Spleen (tissue), 11 donors: ENCODE measurements around the gene MYT1. TPM values are rescaled to one million over a fixed set of nuclear protein-coding genes. Genes with fewer than 3 reads are reported as not detected.

Experiments
- DNase-seq: peaks from one replicate; pipeline ENCODE4 v3.0.0-alpha.2; 2020
- H3K27ac ChIP-seq, 8 donors: fragments of 200-600 bp; sonication (generic) in 7 of 8; 1 replicate in 4 of 8; 2 replicates in 4 of 8; pipeline versions ENCODE4 v1.5.0 to v1.8.0; 2016 to 2021; ENCODE audit warnings: inconsistent platforms in 4 of 8, mild to moderate bottlenecking in 4 of 8, moderate library complexity in 1 of 8
- H3K27me3 ChIP-seq, 7 donors: fragments of 200-600 bp; sonication (generic) in 6 of 7; replicated peaks in 1 of 7; 1 replicate in 4 of 7; 2 replicates in 3 of 7; pipeline versions ENCODE4 v1.5.0 to v1.8.0; 2016 to 2021; ENCODE audit warnings: inconsistent platforms in 3 of 7, mild to moderate bottlenecking in 1 of 7
- H3K36me3 ChIP-seq, 6 donors: fragments of 200-600 bp; sonication (generic) in 5 of 6; 1 replicate in 4 of 6; 2 replicates in 2 of 6; pipeline versions ENCODE4 v1.5.0 to v1.8.0; 2016 to 2021; ENCODE audit warnings: inconsistent platforms in 2 of 6
- H3K4me1 ChIP-seq, 6 donors: fragments of 200-600 bp; sonication (generic) in 5 of 6; 1 replicate in 3 of 6; 2 replicates in 3 of 6; pipeline versions ENCODE4 v1.5.0 to v1.8.0; 2016 to 2021; ENCODE audit warnings: inconsistent platforms in 3 of 6
- H3K4me3 ChIP-seq, 8 donors: fragments of 200-600 bp; sonication (generic) in 7 of 8; 1 replicate in 4 of 8; 2 replicates in 4 of 8; pipeline versions ENCODE4 v1.5.0 to v1.8.0; 2016 to 2021; ENCODE audit warnings: inconsistent platforms in 4 of 8, mild to moderate bottlenecking in 4 of 8, moderate library complexity in 2 of 8
- H3K9me3 ChIP-seq, 8 donors: fragments of 200-600 bp; sonication (generic) in 7 of 8; 1 replicate in 4 of 8; 2 replicates in 4 of 8; pipeline versions ENCODE4 v1.5.0 to v1.8.0; 2016 to 2021; ENCODE audit warnings: inconsistent platforms in 4 of 8
- POLR2A ChIP-seq, 3 donors: fragments of 450-650 bp; IDR thresholded peaks; one replicate each; pipeline ENCODE4 v1.5.1; 2017; ENCODE audit warnings: antibody characterized with exemption in 3 of 3, mild to moderate bottlenecking in 1 of 3
- POLR2AphosphoS5 ChIP-seq, 3 donors: sonication (generic); formaldehyde crosslinking; IDR thresholded peaks; one replicate each; pipeline ENCODE4 v1.5.1; 2017; ENCODE audit warnings: antibody characterized with exemption in 3 of 3
- WGBS, 5 donors: extraction: QIAGEN DNeasy Blood & Tissue Kit in 3 of 5; methylation state at CpG; one replicate each; pipeline versions ENCODE4 v1.1.5 to v1.1.7; 2013 to 2018; 5-methylcytosine and 5-hydroxymethylcytosine counted together
- intact Hi-C: fragments of 100-400 bp; cut with DNase I; formaldehyde crosslinking; loops from one replicate; pipeline ENCODE4 v1.15.0; 2023; ENCODE audit warnings: low total_unique reads
- polyA plus RNA-seq, 3 donors: library from polyadenylated mRNA; stranded (reverse); fragments of 200-250 nt; gene quantifications; one replicate each; pipeline ENCODE4 v1.2.1, GENCODE V29; 2013
- total RNA-seq, 7 donors: library from RNA; depleted of rRNA in 3 of 7; stranded (reverse); fragments of >200 nt in 3 of 7; fragmentation: NEBNext Ultra II Directional in 4 of 7; extraction: Animal tissue kit (Norgen Biotek cat#: 25700) in 4 of 7; gene quantifications; one replicate each; pipeline versions ENCODE4 v1.1.0 to v1.2.1, GENCODE V29; 2016 to 2021
- TF ChIP-seq, protein P1 (sequence below), 11 experiments: fragments of 200-600 bp in 7 of 11; fragments of 450-650 bp in 4 of 11; sonication (generic) in 4 of 11; IDR thresholded peaks in 8 of 11; conservative IDR thresholded peaks in 3 of 11; 1 replicate in 7 of 11; 2 replicates in 4 of 11; pipeline versions ENCODE4 v1.4.0 to v1.8.0; 2016 to 2021; ENCODE audit warnings: antibody characterized with exemption in 11 of 11, inconsistent platforms in 4 of 11, mild to moderate bottlenecking in 1 of 11
- donor health status: healthy with polysubstance abuse.
- donor health status: DM: no; HTN: no; CAD: no; lungs with moderate emphysema.
- donor health status: DM: no; HTN: no; CAD: no.
- donor health status: Bipolar disorder and iron deficiency.
- donor health status: healthy.
- donor health status: DM: no; HTN: no; CAD: no.
- donor health status: DM: yes; HTN: yes; CAD: no.

The MYT1 gene
- total and polyA plus RNA-seq, 10 donors, result 0.08 to 2.2 (median 0.60) TPM; not detected in 3

DNA sequence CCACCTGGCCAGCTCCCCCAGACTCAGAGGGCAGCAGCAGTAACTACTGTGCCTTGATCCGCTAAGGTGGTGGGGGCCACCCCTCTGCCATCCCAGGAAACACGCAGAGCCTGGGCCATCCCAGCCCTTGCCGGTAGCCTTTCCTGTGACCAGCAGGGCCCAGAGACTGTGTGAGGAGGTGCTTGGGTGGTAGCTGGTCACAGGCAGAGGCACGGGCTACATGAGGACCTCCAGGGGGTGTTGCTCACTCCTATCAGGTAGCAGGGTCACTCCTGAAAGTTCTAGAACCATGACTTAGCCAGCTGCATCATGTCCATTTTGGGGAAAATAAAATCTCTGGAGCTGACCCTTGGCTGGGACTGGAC is 114.0 kb downstream of the MYT1 start:
- TF ChIP-seq POLR2AphosphoS5 (IDR thresholded peaks at IDR 0.05) (no peak), POLR2A (IDR thresholded peaks at IDR 0.05) (no peak)
- TF ChIP-seq, protein P1, sequence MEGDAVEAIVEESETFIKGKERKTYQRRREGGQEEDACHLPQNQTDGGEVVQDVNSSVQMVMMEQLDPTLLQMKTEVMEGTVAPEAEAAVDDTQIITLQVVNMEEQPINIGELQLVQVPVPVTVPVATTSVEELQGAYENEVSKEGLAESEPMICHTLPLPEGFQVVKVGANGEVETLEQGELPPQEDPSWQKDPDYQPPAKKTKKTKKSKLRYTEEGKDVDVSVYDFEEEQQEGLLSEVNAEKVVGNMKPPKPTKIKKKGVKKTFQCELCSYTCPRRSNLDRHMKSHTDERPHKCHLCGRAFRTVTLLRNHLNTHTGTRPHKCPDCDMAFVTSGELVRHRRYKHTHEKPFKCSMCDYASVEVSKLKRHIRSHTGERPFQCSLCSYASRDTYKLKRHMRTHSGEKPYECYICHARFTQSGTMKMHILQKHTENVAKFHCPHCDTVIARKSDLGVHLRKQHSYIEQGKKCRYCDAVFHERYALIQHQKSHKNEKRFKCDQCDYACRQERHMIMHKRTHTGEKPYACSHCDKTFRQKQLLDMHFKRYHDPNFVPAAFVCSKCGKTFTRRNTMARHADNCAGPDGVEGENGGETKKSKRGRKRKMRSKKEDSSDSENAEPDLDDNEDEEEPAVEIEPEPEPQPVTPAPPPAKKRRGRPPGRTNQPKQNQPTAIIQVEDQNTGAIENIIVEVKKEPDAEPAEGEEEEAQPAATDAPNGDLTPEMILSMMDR (IDR thresholded peaks at IDR 0.05 in 8 of 11, conservative IDR thresholded peaks at IDR 0.05 in 3 of 11), result no peak
- Histone ChIP-seq H3K36me3 (peaks cover 0 to 41% (median 14%) of the 10 kb centered on the region in 6 donors), H3K4me1 (no peaks in the 10 kb centered on the region), H3K9me3 (no peaks in the 10 kb centered on the region), H3K27me3 (no peaks in the 10 kb centered on the region), H3K4me3 (no peak overlapping the region), H3K27ac (no peak overlapping the region)
- DNase-seq, result no peak
- WGBS, 5 donors, result 82 to 94% (median 87%) methylated on average over 3 to 4 of the region's 4 CpGs
- intact Hi-C loops, result no loop called here

DNA sequence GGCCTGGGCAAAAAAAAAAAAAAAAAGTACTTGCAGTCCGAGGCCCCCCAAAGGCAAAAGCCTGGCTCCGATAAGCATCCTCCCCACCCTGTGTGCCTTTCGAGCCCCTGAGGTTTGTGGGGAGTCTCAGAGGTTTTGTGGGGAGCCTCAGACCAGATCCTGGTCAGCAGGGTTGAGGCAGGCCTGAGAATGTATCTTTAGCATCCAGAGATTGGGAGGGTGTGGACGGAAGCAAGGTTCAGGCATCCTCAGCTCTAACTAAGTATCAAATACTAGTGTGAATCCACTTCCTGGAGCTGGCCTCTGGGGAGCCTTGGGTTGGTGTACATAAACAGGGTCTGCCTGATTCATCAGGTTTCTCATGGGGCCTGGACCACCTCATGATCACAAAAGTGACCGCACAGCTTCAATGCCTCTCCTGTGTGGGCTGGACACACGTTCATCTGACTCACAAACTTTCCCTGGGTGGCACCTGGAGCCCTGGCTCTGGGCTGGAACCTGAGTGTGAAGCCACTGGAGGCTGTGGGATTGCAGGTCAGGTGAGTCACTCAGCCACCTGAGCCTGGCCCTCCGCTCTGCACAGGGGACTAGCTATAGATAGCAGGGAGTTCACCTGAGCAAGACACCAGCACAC is 115.7 kb downstream of the MYT1 start:
- TF ChIP-seq POLR2AphosphoS5 (IDR thresholded peaks at IDR 0.05) (no peak), POLR2A (IDR thresholded peaks at IDR 0.05) (no peak)
- TF ChIP-seq, protein P1 (IDR thresholded peaks at IDR 0.05 in 8 of 11, conservative IDR thresholded peaks at IDR 0.05 in 3 of 11), result no peak
- no peak overlapping the region for H3K4me3 ChIP-seq
- H3K36me3 ChIP-seq, result peaks cover 0 to 26% (median 4%) of the 10 kb centered on the region in 6 donors
- WGBS, 5 donors, result 75 to 88% (median 83%) methylated on average over 5 to 7 of the region's 7 CpGs
- intact Hi-C loops, result no loop called here
- DNase-seq, result no peak
- H3K9me3 ChIP-seq, result no peaks in the 10 kb centered on the region
- no peaks in the 10 kb centered on the region for H3K27me3 ChIP-seq
- no peaks in the 10 kb centered on the region for H3K4me1 ChIP-seq
- no peak overlapping the region for H3K27ac ChIP-seq

DNA sequence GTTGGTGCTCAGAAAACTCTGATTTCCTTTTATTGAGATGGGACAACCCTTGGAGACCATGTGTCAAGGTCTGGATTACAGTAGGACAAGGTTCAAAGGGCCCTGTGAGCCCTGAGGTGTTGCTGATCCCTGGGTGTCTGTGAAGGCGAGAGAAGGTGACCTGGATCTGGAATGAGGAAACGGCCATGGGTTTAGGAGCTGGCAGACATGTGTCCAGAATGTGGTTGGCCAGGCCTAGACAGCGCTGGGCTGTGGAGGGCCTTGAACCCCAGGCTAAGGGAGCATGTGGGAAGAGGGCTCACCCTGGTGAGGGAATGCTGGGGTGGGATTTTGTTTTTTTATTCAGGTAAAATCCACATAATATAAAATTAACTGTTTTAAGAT is 116.2 kb downstream of the MYT1 start:
- intact Hi-C loops, result no loop called here

DNA sequence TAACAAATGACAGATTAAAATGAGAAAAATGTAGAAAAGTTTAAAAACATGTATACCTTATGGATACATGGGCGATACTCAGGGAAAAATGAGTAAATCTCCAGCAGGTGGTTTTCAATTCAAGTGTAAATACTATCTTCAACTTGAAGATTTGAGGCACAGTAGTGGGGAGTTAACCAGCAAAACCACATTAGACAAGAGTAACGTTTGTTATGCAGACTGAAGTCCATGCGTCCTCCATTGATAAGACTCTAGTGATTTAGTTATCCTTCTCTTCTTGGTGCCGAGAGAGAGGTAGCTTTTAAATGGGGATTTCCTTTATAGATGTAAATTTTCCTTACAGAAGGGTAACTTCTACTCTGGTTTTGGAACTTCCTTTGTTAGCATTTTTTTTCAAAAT is 119.4 kb downstream of the MYT1 start:
- H3K36me3 ChIP-seq, result no peaks in the 10 kb centered on the region
- no peaks in the 10 kb centered on the region for H3K27me3 ChIP-seq
- intact Hi-C loops, result no loop called here
- no peak for DNase-seq
- no peak overlapping the region for H3K27ac ChIP-seq
- H3K9me3 ChIP-seq, result peaks cover 0 to 11% (median 9%) of the 10 kb centered on the region in 8 donors
- TF ChIP-seq, protein P1 (IDR thresholded peaks at IDR 0.05 in 8 of 11, conservative IDR thresholded peaks at IDR 0.05 in 3 of 11), result no peak
- TF ChIP-seq POLR2AphosphoS5 (IDR thresholded peaks at IDR 0.05), result no peak
- TF ChIP-seq POLR2A (IDR thresholded peaks at IDR 0.05), result no peak
- no peak overlapping the region for H3K4me3 ChIP-seq
- WGBS, 5 donors, result 62 to 86% (median 74%) methylated on average over 4 of the region's 4 CpGs
- H3K4me1 ChIP-seq, result no peaks in the 10 kb centered on the region

More for the DNA sequence above, 116.2 kb downstream of the MYT1 start:
- Histone ChIP-seq H3K36me3 (peaks cover 0 to 21% (median 3%) of the 10 kb centered on the region in 6 donors), H3K27me3 (no peaks in the 10 kb centered on the region), H3K4me1 (no peaks in the 10 kb centered on the region), H3K4me3 (no peak overlapping the region), H3K9me3 (peaks cover 0 to under 1% (median 0%) of the 10 kb centered on the region in 8 donors), H3K27ac (no peak overlapping the region)
- TF ChIP-seq POLR2AphosphoS5 (IDR thresholded peaks at IDR 0.05) (no peak), POLR2A (IDR thresholded peaks at IDR 0.05) (no peak)
- TF ChIP-seq, protein P1 (IDR thresholded peaks at IDR 0.05 in 8 of 11, conservative IDR thresholded peaks at IDR 0.05 in 3 of 11), result no peak
- WGBS, 5 donors, result 84 to 94% (median 88%) methylated on average over 3 of the region's 3 CpGs
- no peak for DNase-seq
